Mesendoderm (in vitro differentiated cells): Measurements from ENCODE around the gene ATP1A4.

Experiments used
- DNase-seq: peaks from one replicate; pipeline ENCODE4 v3.0.0; 2013
- H2AK5ac ChIP-seq: 2 replicates; pipeline ENCODE4 v1.6.1; 2013; ENCODE audit warnings: low read length, inconsistent platforms
- H2BK120ac ChIP-seq: 2 replicates; pipeline ENCODE4 v1.6.1; 2013; ENCODE audit warnings: low read depth, mild to moderate bottlenecking, low read length, moderate library complexity, mixed read lengths
- H2BK15ac ChIP-seq: replicated peaks from 2 replicates; pipeline ENCODE4 v1.6.1; 2013; ENCODE audit warnings: low read depth, mild to moderate bottlenecking, moderate library complexity
- H2BK5ac ChIP-seq: 2 replicates; pipeline ENCODE4 v1.6.1; 2013; ENCODE audit warnings: low read length, inconsistent platforms
- H3K18ac ChIP-seq: 2 replicates; pipeline ENCODE4 v1.6.1; 2013; ENCODE audit warnings: mild to moderate bottlenecking, low read length, mixed read lengths
- H3K23ac ChIP-seq: one replicate; pipeline ENCODE4 v1.6.1; 2013; ENCODE audit warnings: low read length
- H3K27ac ChIP-seq: 2 replicates; pipeline ENCODE4 v1.5.1; 2013; ENCODE audit warnings: low read depth, mild to moderate bottlenecking, inconsistent platforms, low read length, moderate library complexity
- H3K27me3 ChIP-seq: 2 replicates; pipeline ENCODE4 v1.6.1; 2013; ENCODE audit warnings: low read length, control low read depth, mild to moderate bottlenecking, inconsistent platforms; ENCODE audit not compliant: insufficient read depth, poor library complexity
- H3K36me3 ChIP-seq: 2 replicates; pipeline ENCODE4 v1.6.1; 2013; ENCODE audit warnings: low read length, inconsistent platforms; ENCODE audit not compliant: control insufficient read depth, insufficient read depth
- H3K4ac ChIP-seq: one replicate; pipeline ENCODE4 v1.6.1; 2013; ENCODE audit warnings: low read depth, mild to moderate bottlenecking, low read length, moderate library complexity
- H3K4me1 ChIP-seq: 2 replicates; pipeline ENCODE4 v1.6.1; 2013; ENCODE audit warnings: low read depth, low read length, inconsistent platforms; ENCODE audit not compliant: control insufficient read depth
- H3K4me2 ChIP-seq: 2 replicates; pipeline ENCODE4 v1.6.1; 2013; ENCODE audit warnings: low read length
- H3K4me3 ChIP-seq: 2 replicates; pipeline ENCODE4 v1.5.1; 2013; ENCODE audit warnings: mild to moderate bottlenecking, low read length
- H3K56ac ChIP-seq: one replicate; pipeline ENCODE4 v1.6.1; 2013; ENCODE audit warnings: low read length
- H3K79me1 ChIP-seq: 2 replicates; pipeline ENCODE4 v1.6.1; 2013; ENCODE audit warnings: low read length, inconsistent platforms
- H3K79me2 ChIP-seq: 2 replicates; pipeline ENCODE4 v1.6.1; 2013; ENCODE audit warnings: mild to moderate bottlenecking, low read length; ENCODE audit not compliant: control insufficient read depth, insufficient read depth
- H3K9ac ChIP-seq: 2 replicates; pipeline ENCODE4 v1.6.1; 2013; ENCODE audit warnings: low read length, inconsistent platforms
- H4K5ac ChIP-seq: one replicate; pipeline ENCODE4 v1.6.1; 2013; ENCODE audit warnings: low read length
- H4K8ac ChIP-seq: one replicate; pipeline ENCODE4 v1.6.1; 2013; ENCODE audit warnings: low read depth, mild to moderate bottlenecking, control low read depth, low read length, moderate library complexity

Gene ATP1A4

DNA sequence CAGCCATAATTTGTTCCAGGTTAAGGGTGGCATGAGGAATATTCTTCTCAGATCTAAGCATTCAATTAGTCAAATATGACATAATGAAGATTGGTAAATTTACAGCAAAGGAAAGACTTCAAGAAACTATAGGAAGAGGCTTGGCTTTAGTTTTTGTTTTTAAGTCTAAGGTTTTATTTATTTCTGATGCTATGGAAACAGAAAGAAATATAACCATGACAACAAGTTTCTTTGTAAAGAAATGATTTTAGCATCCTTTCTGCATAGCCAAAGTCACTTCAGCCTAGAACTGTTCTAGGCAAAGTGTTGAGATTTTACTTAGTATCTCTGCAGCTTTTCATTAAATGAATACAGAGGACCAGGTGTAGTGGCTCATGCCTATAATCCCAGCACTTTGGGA is 81.5 kb downstream of the ATP1A4 start:
- Histone ChIP-seq H3K27me3 (no peaks in the 10 kb centered on the region), H3K4me3 (no peak overlapping the region), H3K79me2 (no peaks in the 10 kb centered on the region), H3K9ac (no peak overlapping the region), H2AK5ac (no peak overlapping the region), H4K8ac (no peak overlapping the region), H3K23ac (no peak overlapping the region), H3K36me3 (peaks cover 3% of the 10 kb centered on the region), H3K56ac (no peak overlapping the region), H4K5ac (no peak overlapping the region), H3K79me1 (no peaks in the 10 kb centered on the region), H3K18ac (no peak overlapping the region), H2BK15ac (no peak overlapping the region), H2BK120ac (no peak overlapping the region), H3K4me1 (no peaks in the 10 kb centered on the region), H3K4ac (no peak overlapping the region), H2BK5ac (no peak overlapping the region), H3K27ac (no peak overlapping the region), H3K4me2 (no peak overlapping the region)
- no peak for DNase-seq
